Suprapubic skin (tissue), 4 donors: Measurements from ENCODE around the gene OR52N5. TPM values are rescaled to one million over a fixed set of nuclear protein-coding genes. Genes with fewer than 3 reads are reported as not detected.

Experiments
- DNase-seq, 2 donors: peaks; one replicate each; pipeline ENCODE4 v3.0.0-alpha.2; 2019; ENCODE audit warnings: low spot score in 2 of 2
- H3K27ac ChIP-seq: fragments of 200-600 bp; sonication (generic); one replicate; pipeline ENCODE4 v1.5.1; 2019
- H3K27me3 ChIP-seq: fragments of 200-600 bp; sonication (generic); one replicate; pipeline ENCODE4 v1.5.1; 2019
- H3K36me3 ChIP-seq: fragments of 200-600 bp; sonication (generic); one replicate; pipeline ENCODE4 v1.5.1; 2019
- H3K4me1 ChIP-seq: fragments of 200-600 bp; sonication (generic); one replicate; pipeline ENCODE4 v1.5.1; 2019
- H3K4me3 ChIP-seq: fragments of 200-600 bp; sonication (generic); one replicate; pipeline ENCODE4 v1.5.1; 2019; ENCODE audit warnings: mild to moderate bottlenecking
- H3K9me3 ChIP-seq: fragments of 200-600 bp; sonication (generic); one replicate; pipeline ENCODE4 v1.5.1; 2019
- EP300 ChIP-seq: sonication (generic); formaldehyde crosslinking; IDR thresholded peaks from one replicate; pipeline ENCODE4 v1.6.1; 2017; ENCODE audit warnings: antibody characterized with exemption
- POLR2A ChIP-seq, 2 donors: fragments of 450-650 bp; IDR thresholded peaks; one replicate each; pipeline ENCODE4 v1.6.1; 2017; ENCODE audit warnings: antibody characterized with exemption in 2 of 2, mild to moderate bottlenecking in 2 of 2, moderate library complexity in 2 of 2
- POLR2AphosphoS5 ChIP-seq, 3 donors: sonication (generic); formaldehyde crosslinking; IDR thresholded peaks; one replicate each; pipeline ENCODE4 v1.6.1; 2017; ENCODE audit warnings: antibody characterized with exemption in 3 of 3
- WGBS: methylation state at CpG from one replicate; pipeline ENCODE4 v1.1.5; 2018; 5-methylcytosine and 5-hydroxymethylcytosine counted together
- total RNA-seq, 4 donors: library from RNA; depleted of rRNA; stranded (reverse); fragments of >200 nt; gene quantifications; one replicate each; pipeline ENCODE4 v1.1.0, GENCODE V29; 2016
- TF ChIP-seq, protein P1 (sequence below), 2 donors: fragments of 200-600 bp in 1 of 2; fragments of 450-650 bp in 1 of 2; sonication (generic) in 1 of 2; IDR thresholded peaks; one replicate each; pipeline ENCODE4 v1.5.1; 2016 to 2019; ENCODE audit warnings: antibody characterized with exemption in 2 of 2, mild to moderate bottlenecking in 1 of 2, moderate library complexity in 1 of 2

The OR52N5 gene
- total RNA-seq, 4 donors from 2014 or later = not detected

DNA sequence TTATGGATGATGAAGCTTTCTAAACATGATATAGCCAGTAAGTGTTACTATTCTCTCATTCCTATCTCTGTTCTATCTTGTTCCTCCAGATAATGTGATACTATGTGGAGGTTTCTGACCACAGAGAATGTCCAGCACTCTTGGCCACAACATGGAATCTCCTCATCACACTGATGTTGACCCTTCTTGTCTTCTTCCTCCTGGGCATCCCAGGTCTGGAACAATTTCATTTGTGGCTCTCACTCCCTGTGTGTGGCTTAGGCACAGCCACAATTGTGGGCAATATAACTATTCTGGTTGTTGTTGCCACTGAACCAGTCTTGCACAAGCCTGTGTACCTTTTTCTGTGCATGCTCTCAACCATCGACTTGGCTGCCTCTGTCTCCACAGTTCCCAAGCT lies 56.8 kb downstream of the OR52N5 start:
- Histone ChIP-seq H3K4me3 (no peak overlapping the region), H3K27ac (no peak overlapping the region), H3K9me3 (no peaks in the 10 kb centered on the region), H3K27me3 (no peaks in the 10 kb centered on the region), H3K4me1 (no peaks in the 10 kb centered on the region), H3K36me3 (no peaks in the 10 kb centered on the region)
- TF ChIP-seq POLR2A (IDR thresholded peaks at IDR 0.05) = no peak
- TF ChIP-seq POLR2AphosphoS5 (IDR thresholded peaks at IDR 0.05) = no peak
- TF ChIP-seq, protein P1, sequence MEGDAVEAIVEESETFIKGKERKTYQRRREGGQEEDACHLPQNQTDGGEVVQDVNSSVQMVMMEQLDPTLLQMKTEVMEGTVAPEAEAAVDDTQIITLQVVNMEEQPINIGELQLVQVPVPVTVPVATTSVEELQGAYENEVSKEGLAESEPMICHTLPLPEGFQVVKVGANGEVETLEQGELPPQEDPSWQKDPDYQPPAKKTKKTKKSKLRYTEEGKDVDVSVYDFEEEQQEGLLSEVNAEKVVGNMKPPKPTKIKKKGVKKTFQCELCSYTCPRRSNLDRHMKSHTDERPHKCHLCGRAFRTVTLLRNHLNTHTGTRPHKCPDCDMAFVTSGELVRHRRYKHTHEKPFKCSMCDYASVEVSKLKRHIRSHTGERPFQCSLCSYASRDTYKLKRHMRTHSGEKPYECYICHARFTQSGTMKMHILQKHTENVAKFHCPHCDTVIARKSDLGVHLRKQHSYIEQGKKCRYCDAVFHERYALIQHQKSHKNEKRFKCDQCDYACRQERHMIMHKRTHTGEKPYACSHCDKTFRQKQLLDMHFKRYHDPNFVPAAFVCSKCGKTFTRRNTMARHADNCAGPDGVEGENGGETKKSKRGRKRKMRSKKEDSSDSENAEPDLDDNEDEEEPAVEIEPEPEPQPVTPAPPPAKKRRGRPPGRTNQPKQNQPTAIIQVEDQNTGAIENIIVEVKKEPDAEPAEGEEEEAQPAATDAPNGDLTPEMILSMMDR (IDR thresholded peaks at IDR 0.05) = no peak
- TF ChIP-seq EP300 = no peak
- 93% methylated on average over 1 of the region's 1 CpG for WGBS
- DNase-seq = no peak

Other genes with a start within 250 kb of the OR52N5 start
- 1 to 10 TPM in 1 of 4 donors, under 1 TPM in 1, not detected in 2; 0.85 to 2.1 TPM for gene OR52H1, start 234.8 kb downstream of the OR52N5 start, total RNA-seq
- gene OR52B6, start 202.5 kb downstream of the OR52N5 start, total RNA-seq = not detected
- 1 to 10 TPM in 3 of 4 donors, under 1 TPM in 1; 0.72 to 4.8 (median 1.9) TPM for gene TRIM6, start 186.7 kb downstream of the OR52N5 start, total RNA-seq
- gene TRIM34, start 158.4 kb downstream of the OR52N5 start, total RNA-seq = 1 to 10 TPM; 5.0 to 8.4 (median 7.2) TPM
- 10 to 100 TPM; 12.3 to 21.7 (median 16.8) TPM for gene TRIM5, start 98.3 kb downstream of the OR52N5 start, total RNA-seq
- 10 to 100 TPM in 2 of 4 donors, 1 to 10 TPM in 2; 8.5 to 20.3 (median 13.6) TPM for gene TRIM22, start 93.6 kb downstream of the OR52N5 start, total RNA-seq
- not detected for gene OR56B1, start 46.9 kb downstream of the OR52N5 start, total RNA-seq
- gene OR52N4, start 29.1 kb downstream of the OR52N5 start, total RNA-seq = not detected
- gene OR52N1, start 7.9 kb upstream of the OR52N5 start, total RNA-seq = not detected
- gene OR52N2, start 25.6 kb upstream of the OR52N5 start, total RNA-seq = not detected
- gene OR52E6, start 58.5 kb upstream of the OR52N5 start, total RNA-seq = not detected
- gene OR52E8, start 74.3 kb upstream of the OR52N5 start, total RNA-seq = not detected
- not detected for gene OR52E4, start 97.3 kb upstream of the OR52N5 start, total RNA-seq
- gene OR52E5, start 109.9 kb upstream of the OR52N5 start, total RNA-seq = not detected
- gene OR56A3, start 158.9 kb upstream of the OR52N5 start, total RNA-seq = not detected
- gene OR56A5, start 185.1 kb upstream of the OR52N5 start, total RNA-seq = not detected
- not detected for gene OR52L1, start 203.6 kb upstream of the OR52N5 start, total RNA-seq
- gene OR56A4, start 223.6 kb upstream of the OR52N5 start, total RNA-seq = 1 to 10 TPM in 1 of 4 donors, under 1 TPM in 1, not detected in 2; 0.51 to 2.3 TPM
- 1 to 10 TPM in 1 of 4 donors, under 1 TPM in 2, not detected in 1; 0.25 to 1.2 (median 0.31) TPM for gene OR56A1, start 247.4 kb upstream of the OR52N5 start, total RNA-seq